ENCODE data around the gene MEF2B. TPM values are rescaled to one million over a fixed set of nuclear protein-coding genes. Genes with fewer than 3 reads are reported as not detected.

The MEF2B gene
- total and polyA plus RNA-seq, 2 donors (not counting 3 experiments of a cell fraction or from before 2014, with no cell fraction given) = 0.52 to 1.2 TPM

DNA sequence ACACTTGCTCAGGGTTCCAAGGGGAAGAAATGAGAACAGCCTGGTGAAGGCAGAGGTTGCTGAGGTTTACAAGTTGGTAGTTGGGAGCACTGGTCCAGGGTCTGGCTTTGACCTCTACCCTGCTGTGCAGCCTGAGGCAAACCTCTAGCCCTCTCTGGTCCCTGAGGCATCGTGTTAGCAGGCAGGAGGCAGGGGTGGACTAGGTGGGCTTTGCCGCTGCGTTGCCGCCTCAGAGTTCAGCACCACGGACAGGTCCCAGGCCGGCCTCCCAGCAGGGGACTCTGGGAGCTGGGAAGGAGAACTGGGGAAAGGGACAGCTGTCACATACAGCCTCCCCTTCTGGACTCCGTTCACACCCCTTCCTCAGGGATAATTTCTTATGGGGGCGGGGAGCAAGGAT lies 44.8 kb upstream of the MEF2B start:
- dilution Hi-C loops (cut with MboI; ENCODE audit: extremely low pct_ligation_motif_present, low sequenced_read_pairs) = no loop called here
- H3K4me3 ChIP-seq (replicated peaks in 1 of 3; ENCODE audit: insufficient read depth in 1 of 3, low read depth in 1 of 3, low read length in 3 of 3) = no peak overlapping the region
- peak; percentile 64 for FAIRE-seq
- no peaks in the 10 kb centered on the region for H3K79me2 ChIP-seq (ENCODE audit: control insufficient read depth, insufficient read depth, low read length)
- TF ChIP-seq, protein P1, sequence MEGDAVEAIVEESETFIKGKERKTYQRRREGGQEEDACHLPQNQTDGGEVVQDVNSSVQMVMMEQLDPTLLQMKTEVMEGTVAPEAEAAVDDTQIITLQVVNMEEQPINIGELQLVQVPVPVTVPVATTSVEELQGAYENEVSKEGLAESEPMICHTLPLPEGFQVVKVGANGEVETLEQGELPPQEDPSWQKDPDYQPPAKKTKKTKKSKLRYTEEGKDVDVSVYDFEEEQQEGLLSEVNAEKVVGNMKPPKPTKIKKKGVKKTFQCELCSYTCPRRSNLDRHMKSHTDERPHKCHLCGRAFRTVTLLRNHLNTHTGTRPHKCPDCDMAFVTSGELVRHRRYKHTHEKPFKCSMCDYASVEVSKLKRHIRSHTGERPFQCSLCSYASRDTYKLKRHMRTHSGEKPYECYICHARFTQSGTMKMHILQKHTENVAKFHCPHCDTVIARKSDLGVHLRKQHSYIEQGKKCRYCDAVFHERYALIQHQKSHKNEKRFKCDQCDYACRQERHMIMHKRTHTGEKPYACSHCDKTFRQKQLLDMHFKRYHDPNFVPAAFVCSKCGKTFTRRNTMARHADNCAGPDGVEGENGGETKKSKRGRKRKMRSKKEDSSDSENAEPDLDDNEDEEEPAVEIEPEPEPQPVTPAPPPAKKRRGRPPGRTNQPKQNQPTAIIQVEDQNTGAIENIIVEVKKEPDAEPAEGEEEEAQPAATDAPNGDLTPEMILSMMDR (IDR thresholded peaks at IDR 0.05; ENCODE audit: extremely low read depth in 1 of 2, insufficient read depth in 1 of 2, low read depth in 1 of 2, low read length in 2 of 2) = no peak
- TF ChIP-seq POLR2A (IDR thresholded peaks at IDR 0.05; ENCODE audit: low read depth, low read length) (no peak), POLR2AphosphoS5 (IDR thresholded peaks at IDR 0.05; ENCODE audit: insufficient read depth, low read depth, low read length) (no peak), FOS (IDR thresholded peaks at IDR 0.05; ENCODE audit: borderline replicate concordance, insufficient read depth, low read length) (no peak), EZH2 (IDR thresholded peaks at IDR 0.05; ENCODE audit: borderline replicate concordance, low read depth, low read length, severe bottlenecking) (no peak), GATA2 (IDR thresholded peaks at IDR 0.05; ENCODE audit: insufficient read depth, insufficient read length, low read depth, low read length) (no peak), JUN (IDR thresholded peaks at IDR 0.05; ENCODE audit: borderline replicate concordance, insufficient read depth, insufficient read length, low read depth) (no peak), MYC (IDR thresholded peaks at IDR 0.05; ENCODE audit: low read depth, low read length) (no peak)
- TF ChIP-seq, protein P2, sequence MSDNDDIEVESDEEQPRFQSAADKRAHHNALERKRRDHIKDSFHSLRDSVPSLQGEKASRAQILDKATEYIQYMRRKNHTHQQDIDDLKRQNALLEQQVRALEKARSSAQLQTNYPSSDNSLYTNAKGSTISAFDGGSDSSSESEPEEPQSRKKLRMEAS (IDR thresholded peaks at IDR 0.05; ENCODE audit: insufficient read depth, insufficient read length) = no peak
- H3K9ac ChIP-seq (replicated peaks; ENCODE audit: extremely low read depth, insufficient read depth, low read length) = no peak overlapping the region
- H3K4me1 ChIP-seq (ENCODE audit: control insufficient read depth, extremely low read depth, insufficient read depth, low read length) = no peaks in the 10 kb centered on the region
- BruUV-seq (replicated peaks) = no TSS peak
- H2AFZ ChIP-seq (ENCODE audit: low read depth, low read length) = no peak overlapping the region
- peaks cover 10 to 11% of the 10 kb centered on the region in 2 experiments for H3K27me3 ChIP-seq (ENCODE audit: control insufficient read depth in 2 of 2, insufficient read depth in 2 of 2, low read length in 2 of 2)
- no peaks in the 10 kb centered on the region for H3K36me3 ChIP-seq (ENCODE audit: control insufficient read depth in 2 of 2, extremely low read depth in 1 of 2, insufficient read depth in 2 of 2, low read length in 2 of 2)
- no peaks in the 10 kb centered on the region for H4K20me1 ChIP-seq (replicated peaks; ENCODE audit: control insufficient read depth, extremely low read depth, insufficient read depth, low read length)
- no peak overlapping the region for H3K4me2 ChIP-seq (ENCODE audit: insufficient read depth, low read length)
- H3K9me3 ChIP-seq (replicated peaks; ENCODE audit: control insufficient read depth, insufficient read depth, low read length) = no peaks in the 10 kb centered on the region
- H3K9me1 ChIP-seq (replicated peaks; ENCODE audit: control insufficient read depth, extremely low read depth, insufficient read depth, low read length) = no peaks in the 10 kb centered on the region
- no peak overlapping the region for H3K27ac ChIP-seq (ENCODE audit: insufficient read depth, low read depth, low read length)
- POLR2A ChIA-PET = no interaction called here
- CTCF ChIA-PET = interaction anchor here (1.5 to 2.9 kb wide), 2 partner anchors 10 to 15 kb away, joined by 8 to 9 read pairs; no protein-coding TSS in a partner anchor
- peak; percentile 50 for DNase-seq (ENCODE audit: low read depth, low spot score)
- intact Hi-C loops (cut with micrococcal nuclease) = no loop called here
